SK-N-SH (cell line): ENCODE results near the gene CLEC4G. TPM values are rescaled to one million over a fixed set of nuclear protein-coding genes. Genes with fewer than 3 reads are reported as not detected.

Source experiments
- CTCF ChIA-PET: fragments of 300-600, 350-600 bp; formaldehyde crosslinking; extraction: SDS; loops from one replicate; lab custom pipeline; 2021; lab: Yijun Ruan, JAX
- POLR2A ChIA-PET: fragments of 350-600 bp; sonication (Branson Sonifier 250); formaldehyde crosslinking; extraction: SDS; loops from one replicate; lab custom pipeline; 2020; ENCODE audit warnings: antibody characterized with exemption, inconsistent platforms; lab: Yijun Ruan, JAX
- DNase-seq: peaks from one replicate; pipeline ENCODE4 v3.0.0; 2012
- H2AFZ ChIP-seq: fragments of 200-600 bp; sonication (generic); 2 replicates; pipeline ENCODE4 v1.8.1; 2016; ENCODE audit warnings: antibody characterized with exemption, mild to moderate bottlenecking, low read depth
- H3F3A ChIP-seq: fragments of 200-600 bp; sonication (generic); replicated peaks from 2 replicates; pipeline ENCODE3; 2016; ENCODE audit warnings: antibody characterized with exemption, mild to moderate bottlenecking; ENCODE audit not compliant: insufficient read depth
- H3K27ac ChIP-seq, 2 experiments: fragments of 200-500 bp in 1 of 2; fragments of 200-600 bp in 1 of 2; sonication (Bioruptor generic) in 1 of 2; sonication (generic), shearing (Covaris generic) in 1 of 2; 2 replicates each; pipeline versions ENCODE4 v1.5.1 to v1.6.1; 2014 to 2016; ENCODE audit warnings: low read depth in 2 of 2, inconsistent platforms in 1 of 2, low read length in 1 of 2, mild to moderate bottlenecking in 1 of 2, mixed read lengths in 1 of 2
- H3K27me3 ChIP-seq: fragments of 200-600 bp; sonication (generic), shearing (Covaris generic); 2 replicates; pipeline ENCODE4 v1.6.1; 2016; ENCODE audit warnings: mixed run types; ENCODE audit not compliant: insufficient read depth
- H3K36me3 ChIP-seq, 2 experiments: fragments of 200-500 bp in 1 of 2; fragments of 200-600 bp in 1 of 2; sonication (Bioruptor generic) in 1 of 2; sonication (generic) in 1 of 2; replicated peaks in 1 of 2; 2 replicates each; pipeline versions ENCODE3 to v1.5.1; 2014 to 2016; ENCODE audit warnings: low read length in 1 of 2, mild to moderate bottlenecking in 1 of 2; ENCODE audit not compliant: insufficient read depth in 2 of 2, control insufficient read depth in 1 of 2
- H3K4me1 ChIP-seq, 2 experiments: fragments of 200-500 bp in 1 of 2; fragments of 200-600 bp in 1 of 2; sonication (Bioruptor generic) in 1 of 2; sonication (generic), shearing (Covaris generic) in 1 of 2; 2 replicates each; pipeline versions ENCODE4 v1.5.1 to v1.6.1; 2014 to 2016; ENCODE audit warnings: low read depth in 1 of 2, low read length in 1 of 2, mixed run types in 1 of 2; ENCODE audit not compliant: insufficient read depth in 2 of 2, control insufficient read depth in 1 of 2
- H3K4me2 ChIP-seq: fragments of 200-600 bp; sonication (generic), shearing (Covaris generic); 2 replicates; pipeline ENCODE4 v1.6.1; 2017; ENCODE audit warnings: mixed run types
- H3K4me3 ChIP-seq, 2 experiments: fragments of 200-500 bp in 1 of 2; fragments of 200-600 bp in 1 of 2; sonication (Bioruptor generic) in 1 of 2; sonication (generic), shearing (Covaris generic) in 1 of 2; 2 replicates each; pipeline versions ENCODE4 v1.5.1 to v1.8.1; 2014 to 2016; ENCODE audit warnings: low read depth in 2 of 2, inconsistent platforms in 1 of 2, low read length in 1 of 2, mild to moderate bottlenecking in 1 of 2, mixed read lengths in 1 of 2, moderate library complexity in 1 of 2
- H3K79me2 ChIP-seq: fragments of 200-600 bp; sonication (generic); 2 replicates; pipeline ENCODE4 v1.8.1; 2017; ENCODE audit warnings: mild to moderate bottlenecking; ENCODE audit not compliant: insufficient read depth
- H3K9ac ChIP-seq: fragments of 200-600 bp; sonication (generic); 2 replicates; pipeline ENCODE4 v1.6.1; 2017; ENCODE audit warnings: mixed run types
- H3K9me2 ChIP-seq: fragments of 200-600 bp; sonication (generic); 2 replicates; pipeline ENCODE4 v1.6.1; 2017; ENCODE audit warnings: mixed run types
- H3K9me3 ChIP-seq: fragments of 200-600 bp; sonication (generic); 2 replicates; pipeline ENCODE4 v1.6.1; 2017; ENCODE audit warnings: mixed run types, mild to moderate bottlenecking, moderate library complexity
- H4K20me1 ChIP-seq: fragments of 200-600 bp; sonication (generic); 2 replicates; pipeline ENCODE4 v1.6.1; 2017; ENCODE audit warnings: mild to moderate bottlenecking, mixed run types; ENCODE audit not compliant: insufficient read depth
- CHD2 ChIP-seq: fragments of 150-350 bp; IDR thresholded peaks from 2 replicates; pipeline ENCODE4 v1.6.1; 2018; ENCODE audit warnings: low read length; ENCODE audit not compliant: partially characterized antibody
- ELF1 ChIP-seq: IDR thresholded peaks from 2 replicates; pipeline ENCODE4 v1.4.0; 2012
- EZH2phosphoT487 ChIP-seq: fragments of 200-600 bp; sonication (generic); IDR thresholded peaks from 2 replicates; pipeline ENCODE4 v1.6.1; 2017; ENCODE audit warnings: low read depth, mixed run types, mild to moderate bottlenecking, antibody characterized with exemption, moderate library complexity, borderline replicate concordance
- FOXJ3 ChIP-seq: sonication (generic); formaldehyde crosslinking; IDR thresholded peaks from 2 replicates; pipeline ENCODE4 v1.5.1; 2020; ENCODE audit warnings: mild to moderate bottlenecking, missing genetic modification reagents
- GABPA ChIP-seq: IDR thresholded peaks from 2 replicates; pipeline ENCODE4 v1.4.0; 2012; ENCODE audit warnings: low read depth, mild to moderate bottlenecking
- JUND ChIP-seq: IDR thresholded peaks from 2 replicates; pipeline ENCODE4 v1.4.0; 2012
- MEF2A ChIP-seq: IDR thresholded peaks from 2 replicates; pipeline ENCODE4 v1.4.0; 2012; ENCODE audit warnings: low read depth, borderline replicate concordance
- NFIC ChIP-seq: IDR thresholded peaks from 2 replicates; pipeline ENCODE4 v1.4.0; 2012; ENCODE audit warnings: borderline replicate concordance
- POLR2AphosphoS5 ChIP-seq: IDR thresholded peaks from 2 replicates; pipeline ENCODE4 v1.6.1; 2012; ENCODE audit warnings: low read depth, low read length
- RAD21 ChIP-seq: IDR thresholded peaks from 2 replicates; pipeline ENCODE4 v1.6.1; 2012; ENCODE audit warnings: mild to moderate bottlenecking, low read length
- RCOR1 ChIP-seq: fragments of 150-350 bp; IDR thresholded peaks from 2 replicates; pipeline ENCODE4 v1.6.1; 2017; ENCODE audit warnings: antibody characterized with exemption, low read length
- RFX5 ChIP-seq: IDR thresholded peaks from 2 replicates; pipeline ENCODE4 v1.6.1; 2012; ENCODE audit warnings: mild to moderate bottlenecking, improper control_type of control experiment, low read length
- RXRA ChIP-seq: IDR thresholded peaks from 2 replicates; pipeline ENCODE4 v1.4.0; 2012; ENCODE audit warnings: low read depth, mild to moderate bottlenecking, borderline replicate concordance
- SMC3 ChIP-seq: IDR thresholded peaks from 2 replicates; pipeline ENCODE4 v1.6.1; 2012; ENCODE audit warnings: low read depth, low read length, improper control_type of control experiment
- TAF1 ChIP-seq: IDR thresholded peaks from 2 replicates; pipeline ENCODE4 v1.6.1; 2012; ENCODE audit warnings: low read depth, mild to moderate bottlenecking, low read length, moderate library complexity, borderline replicate concordance
- YY1 ChIP-seq: IDR thresholded peaks from 2 replicates; pipeline ENCODE4 v1.4.0; 2012; ENCODE audit warnings: low read depth, mild to moderate bottlenecking
- WGBS: methylation state at CpG from one replicate; pipeline ENCODE4 v1.1.6; 2017; ENCODE audit warnings: low lambda C conversion rate; 5-methylcytosine and 5-hydroxymethylcytosine counted together
- polyA plus RNA-seq, 3 experiments: library from polyadenylated mRNA; depleted of rRNA; stranded (reverse); fragments of >200 nt; gene quantifications; 2 replicates each; pipeline ENCODE4 v1.2.3, GENCODE V29; 2012
- TF ChIP-seq, protein P1 (sequence below): IDR thresholded peaks from 2 replicates; pipeline ENCODE4 v1.6.1; 2012; ENCODE audit warnings: mild to moderate bottlenecking, low read depth, low read length, moderate library complexity
- TF ChIP-seq, protein P2 (sequence below): IDR thresholded peaks from 2 replicates; pipeline ENCODE4 v1.4.0; 2012; ENCODE audit warnings: low read depth
- TF ChIP-seq, protein P3 (sequence below): IDR thresholded peaks from 2 replicates; pipeline ENCODE4 v1.4.0; 2012; ENCODE audit warnings: low read depth, borderline replicate concordance
- TF ChIP-seq, protein P4 (sequence below): IDR thresholded peaks from 2 replicates; pipeline ENCODE4; 2012

Gene CLEC4G
- polyA plus RNA-seq, 1 of the 3 experiments (the other 2 are of a cell fraction): not detected

DNA sequence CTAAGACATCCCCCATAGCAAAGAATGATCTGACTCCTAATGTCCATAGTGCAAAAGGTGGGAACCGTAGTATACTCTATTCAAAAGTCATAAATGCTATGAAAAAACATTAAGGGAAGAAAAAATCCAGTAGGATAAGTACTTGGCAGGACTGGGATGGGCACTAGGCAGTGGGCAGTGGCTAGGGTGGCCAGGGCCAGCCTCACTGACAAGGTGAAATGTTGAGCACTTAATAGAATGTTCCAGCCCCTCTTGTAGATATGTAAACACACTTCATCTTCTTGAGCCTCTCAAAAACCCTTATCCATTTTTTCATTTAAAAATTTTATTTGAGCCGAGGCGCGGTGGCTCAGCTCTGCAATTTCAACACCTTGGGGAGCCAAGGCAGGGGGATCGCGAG is 1.5 kb upstream of the CLEC4G start:
- Histone ChIP-seq H3K9ac (no peak overlapping the region), H3K4me2 (no peak overlapping the region), H3K27ac (no peak overlapping the region), H4K20me1 (no peaks in the 10 kb centered on the region), H3K79me2 (no peaks in the 10 kb centered on the region), H3K9me3 (no peaks in the 10 kb centered on the region), H3K36me3 (no peaks in the 10 kb centered on the region), H3F3A (no peaks in the 10 kb centered on the region), H3K9me2 (no peaks in the 10 kb centered on the region), H3K27me3 (peaks cover 60% of the 10 kb centered on the region), H2AFZ (no peak overlapping the region), H3K4me3 (no peak overlapping the region), H3K4me1 (no peaks in the 10 kb centered on the region)
- POLR2A ChIA-PET: no interaction called here
- DNase-seq: no peak
- TF ChIP-seq POLR2AphosphoS5: no peak
- TF ChIP-seq MEF2A: no peak
- TF ChIP-seq CHD2: no peak
- TF ChIP-seq, protein P1, sequence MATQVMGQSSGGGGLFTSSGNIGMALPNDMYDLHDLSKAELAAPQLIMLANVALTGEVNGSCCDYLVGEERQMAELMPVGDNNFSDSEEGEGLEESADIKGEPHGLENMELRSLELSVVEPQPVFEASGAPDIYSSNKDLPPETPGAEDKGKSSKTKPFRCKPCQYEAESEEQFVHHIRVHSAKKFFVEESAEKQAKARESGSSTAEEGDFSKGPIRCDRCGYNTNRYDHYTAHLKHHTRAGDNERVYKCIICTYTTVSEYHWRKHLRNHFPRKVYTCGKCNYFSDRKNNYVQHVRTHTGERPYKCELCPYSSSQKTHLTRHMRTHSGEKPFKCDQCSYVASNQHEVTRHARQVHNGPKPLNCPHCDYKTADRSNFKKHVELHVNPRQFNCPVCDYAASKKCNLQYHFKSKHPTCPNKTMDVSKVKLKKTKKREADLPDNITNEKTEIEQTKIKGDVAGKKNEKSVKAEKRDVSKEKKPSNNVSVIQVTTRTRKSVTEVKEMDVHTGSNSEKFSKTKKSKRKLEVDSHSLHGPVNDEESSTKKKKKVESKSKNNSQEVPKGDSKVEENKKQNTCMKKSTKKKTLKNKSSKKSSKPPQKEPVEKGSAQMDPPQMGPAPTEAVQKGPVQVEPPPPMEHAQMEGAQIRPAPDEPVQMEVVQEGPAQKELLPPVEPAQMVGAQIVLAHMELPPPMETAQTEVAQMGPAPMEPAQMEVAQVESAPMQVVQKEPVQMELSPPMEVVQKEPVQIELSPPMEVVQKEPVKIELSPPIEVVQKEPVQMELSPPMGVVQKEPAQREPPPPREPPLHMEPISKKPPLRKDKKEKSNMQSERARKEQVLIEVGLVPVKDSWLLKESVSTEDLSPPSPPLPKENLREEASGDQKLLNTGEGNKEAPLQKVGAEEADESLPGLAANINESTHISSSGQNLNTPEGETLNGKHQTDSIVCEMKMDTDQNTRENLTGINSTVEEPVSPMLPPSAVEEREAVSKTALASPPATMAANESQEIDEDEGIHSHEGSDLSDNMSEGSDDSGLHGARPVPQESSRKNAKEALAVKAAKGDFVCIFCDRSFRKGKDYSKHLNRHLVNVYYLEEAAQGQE: no peak
- no peak for TF ChIP-seq TAF1
- TF ChIP-seq, protein P2, sequence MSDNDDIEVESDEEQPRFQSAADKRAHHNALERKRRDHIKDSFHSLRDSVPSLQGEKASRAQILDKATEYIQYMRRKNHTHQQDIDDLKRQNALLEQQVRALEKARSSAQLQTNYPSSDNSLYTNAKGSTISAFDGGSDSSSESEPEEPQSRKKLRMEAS: no peak
- CTCF ChIA-PET: interaction anchor here (1.0 kb wide), 1 partner anchor 53 kb away, joined by 5 read pairs; the partner anchor contains the start of gene TRAPPC5
- WGBS: 9% methylated on average over 6 of the region's 6 CpGs

DNA sequence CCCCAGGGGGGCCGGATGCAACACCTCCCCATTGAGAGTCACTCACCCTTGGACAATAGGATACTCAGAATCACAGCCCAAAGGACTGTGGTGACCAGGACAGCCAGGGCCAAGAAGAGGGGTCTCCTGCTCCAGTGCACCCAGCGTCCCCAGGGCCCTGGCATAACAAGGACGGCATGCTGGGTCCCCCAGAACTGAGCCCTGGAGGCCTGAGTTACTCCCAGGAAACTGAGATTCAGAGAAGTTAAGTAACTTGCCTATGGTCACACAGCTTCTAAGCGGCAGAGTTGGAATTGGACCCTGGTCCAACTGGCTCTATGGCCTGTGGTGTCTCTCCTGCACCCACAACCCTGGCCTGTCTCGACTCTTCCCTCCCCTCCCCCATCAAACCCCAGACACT is 295 bp downstream of the CLEC4G start:
- Histone ChIP-seq H3K9ac (no peak overlapping the region), H3K27me3 (peaks cover 61% of the 10 kb centered on the region), H3K4me3 (no peak overlapping the region), H2AFZ (no peak overlapping the region), H3K4me2 (no peak overlapping the region), H3K9me2 (no peaks in the 10 kb centered on the region), H3K9me3 (no peaks in the 10 kb centered on the region), H3F3A (no peaks in the 10 kb centered on the region), H3K79me2 (no peaks in the 10 kb centered on the region), H3K4me1 (no peaks in the 10 kb centered on the region), H3K27ac (no peak overlapping the region), H3K36me3 (no peaks in the 10 kb centered on the region), H4K20me1 (no peaks in the 10 kb centered on the region)
- DNase-seq: no peak
- WGBS: 19% methylated on average over 3 of the region's 5 CpGs
- CTCF ChIA-PET: no interaction called here
- POLR2A ChIA-PET: interaction anchor here (0.6 kb wide), 1 partner anchor 63 kb away, joined by 3 read pairs; no protein-coding TSS in a partner anchor
- TF ChIP-seq RXRA (no peak), POLR2AphosphoS5 (no peak), FOXJ3 (CRISPR knock-in tag) (no peak), YY1 (no peak), NFIC (no peak), GABPA (no peak), RAD21 (no peak), ELF1 (no peak), RCOR1 (no peak), RFX5 (no peak), TAF1 (no peak), SMC3 (no peak), EZH2phosphoT487 (no peak), JUND (no peak)
- TF ChIP-seq, protein P3, sequence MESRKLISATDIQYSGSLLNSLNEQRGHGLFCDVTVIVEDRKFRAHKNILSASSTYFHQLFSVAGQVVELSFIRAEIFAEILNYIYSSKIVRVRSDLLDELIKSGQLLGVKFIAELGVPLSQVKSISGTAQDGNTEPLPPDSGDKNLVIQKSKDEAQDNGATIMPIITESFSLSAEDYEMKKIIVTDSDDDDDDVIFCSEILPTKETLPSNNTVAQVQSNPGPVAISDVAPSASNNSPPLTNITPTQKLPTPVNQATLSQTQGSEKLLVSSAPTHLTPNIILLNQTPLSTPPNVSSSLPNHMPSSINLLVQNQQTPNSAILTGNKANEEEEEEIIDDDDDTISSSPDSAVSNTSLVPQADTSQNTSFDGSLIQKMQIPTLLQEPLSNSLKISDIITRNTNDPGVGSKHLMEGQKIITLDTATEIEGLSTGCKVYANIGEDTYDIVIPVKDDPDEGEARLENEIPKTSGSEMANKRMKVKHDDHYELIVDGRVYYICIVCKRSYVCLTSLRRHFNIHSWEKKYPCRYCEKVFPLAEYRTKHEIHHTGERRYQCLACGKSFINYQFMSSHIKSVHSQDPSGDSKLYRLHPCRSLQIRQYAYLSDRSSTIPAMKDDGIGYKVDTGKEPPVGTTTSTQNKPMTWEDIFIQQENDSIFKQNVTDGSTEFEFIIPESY: no peak
- TF ChIP-seq, protein P4, sequence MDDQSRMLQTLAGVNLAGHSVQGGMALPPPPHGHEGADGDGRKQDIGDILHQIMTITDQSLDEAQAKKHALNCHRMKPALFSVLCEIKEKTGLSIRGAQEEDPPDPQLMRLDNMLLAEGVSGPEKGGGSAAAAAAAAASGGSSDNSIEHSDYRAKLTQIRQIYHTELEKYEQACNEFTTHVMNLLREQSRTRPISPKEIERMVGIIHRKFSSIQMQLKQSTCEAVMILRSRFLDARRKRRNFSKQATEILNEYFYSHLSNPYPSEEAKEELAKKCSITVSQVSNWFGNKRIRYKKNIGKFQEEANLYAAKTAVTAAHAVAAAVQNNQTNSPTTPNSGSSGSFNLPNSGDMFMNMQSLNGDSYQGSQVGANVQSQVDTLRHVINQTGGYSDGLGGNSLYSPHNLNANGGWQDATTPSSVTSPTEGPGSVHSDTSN: no peak
